CD14-positive monocyte (primary cell): ENCODE results near the gene UGGT2. TPM values are rescaled to one million over a fixed set of nuclear protein-coding genes. Genes with fewer than 3 reads are reported as not detected.
A peak's percentile ranks its signal among the peaks of the same experiment; 100 is the strongest.

Source experiments
- DNase-seq, 3 donors: peaks; one replicate each; pipeline ENCODE4 v3.0.0-alpha.2; 2011 to 2022
- H2AFZ ChIP-seq: 2 replicates; pipeline ENCODE4 v1.6.0; 2012; ENCODE audit warnings: mild to moderate bottlenecking, low read depth, low read length, inconsistent platforms; ENCODE audit not compliant: insufficient read depth, poor library complexity, severe bottlenecking
- H3K27ac ChIP-seq, 2 donors: 1 replicate in 1 of 2; 2 replicates in 1 of 2; pipeline ENCODE4 v1.5.1; 2012 to 2013; ENCODE audit warnings: low read length in 2 of 2, control low read depth in 1 of 2, inconsistent platforms in 1 of 2, low read depth in 1 of 2, mild to moderate bottlenecking in 1 of 2
- H3K27me3 ChIP-seq, 2 donors: one replicate each; pipeline versions ENCODE4 v1.6.0 to v1.6.1; 2011 to 2013; ENCODE audit warnings: low read length in 2 of 2; ENCODE audit not compliant: control insufficient read depth in 2 of 2, insufficient read depth in 2 of 2
- H3K36me3 ChIP-seq, 2 donors: replicated peaks in 1 of 2; 1 replicate in 1 of 2; 2 replicates in 1 of 2; pipeline versions ENCODE4 v1.5.1 to v1.6.1; 2012 to 2013; ENCODE audit warnings: low read length in 2 of 2, control low read depth in 1 of 2, inconsistent platforms in 1 of 2, mild to moderate bottlenecking in 1 of 2; ENCODE audit not compliant: insufficient read depth in 2 of 2, control insufficient read depth in 1 of 2
- H3K4me1 ChIP-seq, 2 donors: 1 replicate in 1 of 2; 2 replicates in 1 of 2; pipeline versions ENCODE4 v1.5.1 to v1.6.1; 2012 to 2013; ENCODE audit warnings: low read length in 2 of 2, control low read depth in 1 of 2, inconsistent platforms in 1 of 2, mild to moderate bottlenecking in 1 of 2, moderate library complexity in 1 of 2; ENCODE audit not compliant: insufficient read depth in 2 of 2, control insufficient read depth in 1 of 2
- H3K4me2 ChIP-seq: replicated peaks from 2 replicates; pipeline ENCODE3; 2012; ENCODE audit warnings: low read length, moderate library complexity, mild to moderate bottlenecking; ENCODE audit not compliant: poor library complexity, severe bottlenecking; ENCODE audit errors: extremely low read depth
- H3K4me3 ChIP-seq, 3 experiments: fragments of 200-600 bp in 1 of 3; sonication (generic) in 1 of 3; replicated peaks in 1 of 3; 1 replicate in 2 of 3; 2 replicates in 1 of 3; pipeline ENCODE4 v1.5.1; 2011 to 2013; ENCODE audit warnings: low read length in 3 of 3, mild to moderate bottlenecking in 3 of 3, control low read depth in 2 of 3, low read depth in 2 of 3, inconsistent platforms in 1 of 3, moderate library complexity in 1 of 3
- H3K79me2 ChIP-seq: 2 replicates; pipeline ENCODE4 v1.6.0; 2012; ENCODE audit warnings: mild to moderate bottlenecking, control low read depth, inconsistent platforms, low read length, moderate library complexity; ENCODE audit not compliant: insufficient read depth
- H3K9ac ChIP-seq: 2 replicates; pipeline ENCODE4 v1.6.0; 2017; ENCODE audit warnings: low read length, mild to moderate bottlenecking; ENCODE audit not compliant: insufficient read depth, poor library complexity, severe bottlenecking
- H3K9me3 ChIP-seq, 2 donors: replicated peaks in 1 of 2; 1 replicate in 1 of 2; 2 replicates in 1 of 2; pipeline versions ENCODE4 v1.5.1 to v1.6.1; 2012 to 2013; ENCODE audit warnings: low read length in 2 of 2, control low read depth in 1 of 2; ENCODE audit not compliant: control insufficient read depth in 1 of 2, insufficient read depth in 1 of 2
- H4K20me1 ChIP-seq: 2 replicates; pipeline ENCODE4 v1.6.0; 2012; ENCODE audit warnings: mild to moderate bottlenecking, low read length, control low read depth, moderate library complexity; ENCODE audit not compliant: insufficient read depth
- H3K27ac Mint-ChIP-seq, 7 donors: one replicate each; pipeline ENCODE4 v1.8.0; 2020; ENCODE audit warnings: mild to moderate bottlenecking in 7 of 7, mixed read lengths in 7 of 7, moderate library complexity in 6 of 7, inconsistent platforms in 2 of 7
- H3K27me3 Mint-ChIP-seq, 3 donors: one replicate each; pipeline ENCODE4 v1.8.0; 2021 to 2022; ENCODE audit warnings: low read depth in 3 of 3, mild to moderate bottlenecking in 3 of 3, mixed read lengths in 3 of 3, moderate library complexity in 3 of 3, inconsistent platforms in 1 of 3
- H3K36me3 Mint-ChIP-seq, 2 donors: one replicate each; pipeline ENCODE4 v1.8.0; 2020; ENCODE audit warnings: mixed read lengths in 2 of 2, inconsistent platforms in 1 of 2, mild to moderate bottlenecking in 1 of 2
- H3K4me1 Mint-ChIP-seq: one replicate; pipeline ENCODE4 v1.8.0; 2020; ENCODE audit warnings: mild to moderate bottlenecking, mixed read lengths
- H3K4me3 Mint-ChIP-seq, 2 donors: one replicate each; pipeline ENCODE4 v1.8.0; 2020; ENCODE audit warnings: mild to moderate bottlenecking in 2 of 2, mixed read lengths in 2 of 2, moderate library complexity in 1 of 2
- H3K9me3 Mint-ChIP-seq, 7 donors: one replicate each; pipeline ENCODE4 v1.8.0; 2020 to 2022; ENCODE audit warnings: mixed read lengths in 7 of 7, mild to moderate bottlenecking in 6 of 7, moderate library complexity in 6 of 7, inconsistent platforms in 2 of 7
- CTCF ChIP-seq: fragments of 200-600 bp; IDR thresholded peaks from one replicate; pipeline ENCODE4 v1.8.0; 2022; ENCODE audit warnings: antibody characterized with exemption, mild to moderate bottlenecking
- WGBS: methylation state at CpG from one replicate; pipeline ENCODE4 v1.1.5; 2013; ENCODE audit warnings: missing lambda C conversion rate; ENCODE audit not compliant: insufficient coverage; 5-methylcytosine and 5-hydroxymethylcytosine counted together
- intact Hi-C, 2 donors: fragments of 100-400 bp; cut with micrococcal nuclease; formaldehyde crosslinking; loops; one replicate each; pipeline versions ENCODE4 v1.15.0 to v1.15.1; 2023
- polyA plus RNA-seq, 3 donors: library from polyadenylated mRNA; depleted of rRNA in 1 of 3; unstranded in 2 of 3; stranded (reverse) in 1 of 3; fragments of 300-500 nt in 2 of 3; fragments of >200 nt in 1 of 3; fragmentation: Illumina TruSeq in 2 of 3; gene quantifications; 1 replicate in 2 of 3; 2 replicates in 1 of 3; pipeline ENCODE4 v1.2.3, GENCODE V29; 2012 to 2021

The UGGT2 gene
- polyA plus RNA-seq, 3 donors, result 4.0 to 6.3 (median 5.6) TPM

- Mint-ChIP-seq H3K36me3 (peaks cover 24% of the 10 kb centered on the region in 2 donors), H3K4me3 (no peak overlapping the region), H3K27ac (no peak overlapping the region), H3K4me1 (no peaks in the 10 kb centered on the region), H3K27me3 (peaks cover 0 to 3% (median 0%) of the 10 kb centered on the region in 3 donors), H3K9me3 (peaks cover 0 to 6% (median 5%) of the 10 kb centered on the region in 7 donors)
- Histone ChIP-seq H3K4me3 (no peak overlapping the region), H3K27me3 (no peaks in the 10 kb centered on the region), H3K9ac (no peak overlapping the region), H4K20me1 (no peaks in the 10 kb centered on the region), H3K27ac (no peak overlapping the region), H3K79me2 (no peaks in the 10 kb centered on the region), H3K4me1 (no peaks in the 10 kb centered on the region), H3K9me3 (peaks cover 0 to 8% of the 10 kb centered on the region in 2 donors), H3K4me2 (no peak overlapping the region), H3K36me3 (peaks cover 0 to 36% of the 10 kb centered on the region in 2 donors), H2AFZ (no peak overlapping the region)
- WGBS, result no CpG with 5 or more reads among the region's 2 CpGs
- no peak for TF ChIP-seq CTCF
- no peak for DNase-seq
- intact Hi-C loops, result no loop called here
Measured at GRCh38 chr13:96020931-96021330, 32.3 kb downstream of the UGGT2 start.

DNA sequence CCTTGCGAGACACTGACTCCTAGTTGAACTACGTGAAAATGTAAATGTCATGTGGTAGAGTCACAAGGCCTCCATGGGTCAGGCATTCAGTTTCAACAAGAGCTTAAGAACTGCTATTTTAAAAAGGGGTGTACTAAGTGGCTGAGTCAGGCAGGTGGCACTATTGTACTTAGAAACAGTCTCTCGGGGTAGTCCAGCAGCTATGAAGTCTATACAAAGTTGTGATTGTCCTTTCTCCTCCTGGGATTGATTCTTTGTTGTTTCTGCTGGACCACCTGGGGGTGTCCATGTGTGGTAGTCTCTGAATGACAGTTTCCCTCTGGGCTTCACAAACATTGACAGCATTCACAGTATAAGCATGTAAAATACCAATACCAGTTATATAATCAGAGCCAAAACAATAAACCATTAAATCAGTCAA is 33.0 kb downstream of the UGGT2 start:
- 47% methylated on average over 3 of the region's 3 CpGs for WGBS
- Mint-ChIP-seq H3K27ac (peak overlapping the region in 1 of 7 donors; percentile 31), H3K36me3 (peaks cover 25 to 26% of the 10 kb centered on the region in 2 donors), H3K4me3 (no peak overlapping the region), H3K4me1 (no peaks in the 10 kb centered on the region), H3K9me3 (peaks cover 0 to 7% (median 6%) of the 10 kb centered on the region in 7 donors), H3K27me3 (peaks cover 0 to 3% (median 0%) of the 10 kb centered on the region in 3 donors)
- Histone ChIP-seq H3K27ac (no peak overlapping the region), H3K4me1 (no peaks in the 10 kb centered on the region), H3K36me3 (peaks cover 0 to 36% of the 10 kb centered on the region in 2 donors), H3K9me3 (peaks cover 0 to 8% of the 10 kb centered on the region in 2 donors), H3K79me2 (no peaks in the 10 kb centered on the region), H3K9ac (no peak overlapping the region), H3K4me3 (no peak overlapping the region), H3K4me2 (no peak overlapping the region), H2AFZ (no peak overlapping the region), H3K27me3 (no peaks in the 10 kb centered on the region), H4K20me1 (no peaks in the 10 kb centered on the region)
- TF ChIP-seq CTCF, result peak; percentile 52
- intact Hi-C loops, result no loop called here
- peak; percentile 12 to 26 (median 23) for DNase-seq
